ENCODE measurements around the gene THSD4. TPM values are rescaled to one million over a fixed set of nuclear protein-coding genes. Genes with fewer than 3 reads are reported as not detected.

Gene THSD4
- total and polyA plus RNA-seq, 2 experiments from 2014 or later = 5.1 to 25.5 TPM

GRCh38 chr15:71629781-71630474 lies 514.7 kb downstream of the THSD4 start:
- Histone ChIP-seq H3K4me3 (no peak overlapping the region), H3K9me3 (ENCODE audit: low read depth) (no peaks in the 10 kb centered on the region), H3K36me3 (no peaks in the 10 kb centered on the region), H3K27me3 (no peaks in the 10 kb centered on the region), H3K4me1 (ENCODE audit: low read depth) (peaks cover 30% of the 10 kb centered on the region), H3K27ac (no peak overlapping the region)
- no peak for TF ChIP-seq CTCF (IDR thresholded peaks at IDR 0.05; ENCODE audit: low read depth, low read length)
- DNase-seq (ENCODE audit: low read depth in 1 of 2, low spot score in 1 of 2) = no peak

GRCh38 chr15:71630475-71630809 lies 515.2 kb downstream of the THSD4 start:
- Histone ChIP-seq H3K4me3 (no peak overlapping the region), H3K27me3 (no peaks in the 10 kb centered on the region), H3K4me1 (ENCODE audit: low read depth) (peaks cover 33% of the 10 kb centered on the region), H3K9me3 (ENCODE audit: low read depth) (no peaks in the 10 kb centered on the region), H3K27ac (no peak overlapping the region), H3K36me3 (no peaks in the 10 kb centered on the region)
- TF ChIP-seq CTCF (IDR thresholded peaks at IDR 0.05; ENCODE audit: low read depth, low read length) = no peak
- DNase-seq (ENCODE audit: low read depth in 1 of 2, low spot score in 1 of 2) = no peak

- Histone ChIP-seq H3K36me3 (no peaks in the 10 kb centered on the region), H3K9me3 (ENCODE audit: low read depth) (no peaks in the 10 kb centered on the region), H3K4me1 (ENCODE audit: low read depth) (peaks cover 33% of the 10 kb centered on the region), H3K4me3 (no peak overlapping the region), H3K27ac (no peak overlapping the region), H3K27me3 (no peaks in the 10 kb centered on the region)
- DNase-seq (ENCODE audit: low read depth in 1 of 2, low spot score in 1 of 2) = no peak
- no peak for TF ChIP-seq CTCF (IDR thresholded peaks at IDR 0.05; ENCODE audit: low read depth, low read length)
Observed at GRCh38 chr15:71632576-71633195, 517.4 kb downstream of the THSD4 start.

GRCh38 chr15:71634820-71635560 lies 519.7 kb downstream of the THSD4 start:
- Histone ChIP-seq H3K4me3 (no peak overlapping the region), H3K27me3 (no peaks in the 10 kb centered on the region), H3K27ac (peak overlapping the region; percentile 26), H3K9me3 (ENCODE audit: low read depth) (no peaks in the 10 kb centered on the region), H3K36me3 (no peaks in the 10 kb centered on the region), H3K4me1 (ENCODE audit: low read depth) (peaks cover 16% of the 10 kb centered on the region)
- peak; percentile 17 to 22 for DNase-seq (ENCODE audit: low read depth in 1 of 2, low spot score in 1 of 2)
- TF ChIP-seq CTCF (IDR thresholded peaks at IDR 0.05; ENCODE audit: low read depth, low read length) = no peak

GRCh38 chr15:71635735-71636134 lies 520.5 kb downstream of the THSD4 start:
- no peaks in the 10 kb centered on the region for H3K9me3 ChIP-seq (ENCODE audit: low read depth)
- no peaks in the 10 kb centered on the region for H3K36me3 ChIP-seq
- no peak for DNase-seq (ENCODE audit: low read depth in 1 of 2, low spot score in 1 of 2)
- H3K27ac ChIP-seq = no peak overlapping the region
- no peak overlapping the region for H3K4me3 ChIP-seq
- H3K4me1 ChIP-seq (ENCODE audit: low read depth) = peaks cover 12% of the 10 kb centered on the region
- H3K27me3 ChIP-seq = no peaks in the 10 kb centered on the region
- TF ChIP-seq CTCF (IDR thresholded peaks at IDR 0.05; ENCODE audit: low read depth, low read length) = no peak

Data from cardiac muscle cell (in vitro differentiated cells and primary cell).